ENCODE results near the gene MLH3.

The MLH3 gene

GRCh38 chr14:75015496-75015895, 35.8 kb downstream of the MLH3 start:
- H3K27ac ChIP-seq: peak overlapping the region; percentile 97
- H3K36me3 ChIP-seq (ENCODE audit: insufficient read depth, low read length): peaks cover 1% of the 10 kb centered on the region
- no peak for TF ChIP-seq FOXP2 (optimal IDR thresholded peaks at IDR 0.05; ENCODE audit: control extremely low read depth, extremely low read length, insufficient read depth)
- TF ChIP-seq POLR2AphosphoS5 (IDR thresholded peaks at IDR 0.05; ENCODE audit: borderline replicate concordance, low read depth, low read length): no peak
- TF ChIP-seq EZH2 (IDR thresholded peaks at IDR 0.05): no peak
- H3K9ac ChIP-seq (ENCODE audit: insufficient read length): peak overlapping the region; percentile 71
- peak overlapping the region; percentile 60 for H3K4me3 ChIP-seq
- H3K9me3 ChIP-seq (ENCODE audit: low read depth, low read length): no peaks in the 10 kb centered on the region
- DNase-seq (ENCODE audit: low read depth, low spot score): no peak

GRCh38 chr14:75013290-75013689, 38.0 kb downstream of the MLH3 start:
- no peak overlapping the region for H3K9ac ChIP-seq (ENCODE audit: insufficient read length)
- no peak overlapping the region for H3K4me3 ChIP-seq
- peaks cover 23% of the 10 kb centered on the region for H3K36me3 ChIP-seq (ENCODE audit: insufficient read depth, low read length)
- H3K27ac ChIP-seq: no peak overlapping the region
- TF ChIP-seq EZH2 (IDR thresholded peaks at IDR 0.05): no peak
- TF ChIP-seq FOXP2 (optimal IDR thresholded peaks at IDR 0.05; ENCODE audit: control extremely low read depth, extremely low read length, insufficient read depth): no peak
- no peak for TF ChIP-seq POLR2AphosphoS5 (IDR thresholded peaks at IDR 0.05; ENCODE audit: borderline replicate concordance, low read depth, low read length)
- H3K9me3 ChIP-seq (ENCODE audit: low read depth, low read length): no peaks in the 10 kb centered on the region
- no peak for DNase-seq (ENCODE audit: low read depth, low spot score)

GRCh38 chr14:75011356-75011994, 39.8 kb downstream of the MLH3 start:
- no peak for DNase-seq (ENCODE audit: low read depth, low spot score)
- no peak overlapping the region for H3K4me3 ChIP-seq
- no peaks in the 10 kb centered on the region for H3K9me3 ChIP-seq (ENCODE audit: low read depth, low read length)
- no peak overlapping the region for H3K9ac ChIP-seq (ENCODE audit: insufficient read length)
- no peak overlapping the region for H3K27ac ChIP-seq
- TF ChIP-seq POLR2AphosphoS5 (IDR thresholded peaks at IDR 0.05; ENCODE audit: borderline replicate concordance, low read depth, low read length) (no peak), EZH2 (IDR thresholded peaks at IDR 0.05) (no peak), FOXP2 (optimal IDR thresholded peaks at IDR 0.05; ENCODE audit: control extremely low read depth, extremely low read length, insufficient read depth) (no peak)
- peaks cover 42% of the 10 kb centered on the region for H3K36me3 ChIP-seq (ENCODE audit: insufficient read depth, low read length)

GRCh38 chr14:75010472-75011093, 40.7 kb downstream of the MLH3 start:
- H3K36me3 ChIP-seq (ENCODE audit: insufficient read depth, low read length): peaks cover 50% of the 10 kb centered on the region

GRCh38 chr14:75009176-75009575, 42.1 kb downstream of the MLH3 start:
- peaks cover 60% of the 10 kb centered on the region for H3K36me3 ChIP-seq (ENCODE audit: insufficient read depth, low read length)
- no peak overlapping the region for H3K27ac ChIP-seq
- DNase-seq (ENCODE audit: low read depth, low spot score): no peak
- no peak overlapping the region for H3K4me3 ChIP-seq
- no peak for TF ChIP-seq POLR2AphosphoS5 (IDR thresholded peaks at IDR 0.05; ENCODE audit: borderline replicate concordance, low read depth, low read length)
- TF ChIP-seq EZH2 (IDR thresholded peaks at IDR 0.05): no peak
- TF ChIP-seq FOXP2 (optimal IDR thresholded peaks at IDR 0.05; ENCODE audit: control extremely low read depth, extremely low read length, insufficient read depth): no peak
- no peak overlapping the region for H3K9ac ChIP-seq (ENCODE audit: insufficient read length)
- no peaks in the 10 kb centered on the region for H3K9me3 ChIP-seq (ENCODE audit: low read depth, low read length)

More at GRCh38 chr14:75010472-75011093, 40.7 kb downstream of the MLH3 start:
- no peak overlapping the region for H3K4me3 ChIP-seq
- no peak overlapping the region for H3K27ac ChIP-seq
- H3K9me3 ChIP-seq (ENCODE audit: low read depth, low read length): no peaks in the 10 kb centered on the region
- TF ChIP-seq FOXP2 (optimal IDR thresholded peaks at IDR 0.05; ENCODE audit: control extremely low read depth, extremely low read length, insufficient read depth) (no peak), EZH2 (IDR thresholded peaks at IDR 0.05) (no peak), POLR2AphosphoS5 (IDR thresholded peaks at IDR 0.05; ENCODE audit: borderline replicate concordance, low read depth, low read length) (no peak)
- H3K9ac ChIP-seq (ENCODE audit: insufficient read length): no peak overlapping the region
- DNase-seq (ENCODE audit: low read depth, low spot score): no peak

- DNase-seq (ENCODE audit: low read depth, low spot score): no peak
- Histone ChIP-seq H3K36me3 (ENCODE audit: insufficient read depth, low read length) (peaks cover 61% of the 10 kb centered on the region), H3K4me3 (no peak overlapping the region), H3K9ac (ENCODE audit: insufficient read length) (no peak overlapping the region), H3K9me3 (ENCODE audit: low read depth, low read length) (no peaks in the 10 kb centered on the region), H3K27ac (no peak overlapping the region)
- no peak for TF ChIP-seq EZH2 (IDR thresholded peaks at IDR 0.05)
- no peak for TF ChIP-seq FOXP2 (optimal IDR thresholded peaks at IDR 0.05; ENCODE audit: control extremely low read depth, extremely low read length, insufficient read depth)
- TF ChIP-seq POLR2AphosphoS5 (IDR thresholded peaks at IDR 0.05; ENCODE audit: borderline replicate concordance, low read depth, low read length): no peak
Measured at GRCh38 chr14:75005357-75005756, 45.9 kb downstream of the MLH3 start.

- no peak for DNase-seq (ENCODE audit: low read depth, low spot score)
- Histone ChIP-seq H3K4me3 (peak overlapping the region; percentile 93), H3K27ac (no peak overlapping the region), H3K36me3 (ENCODE audit: insufficient read depth, low read length) (peaks cover 42% of the 10 kb centered on the region), H3K9ac (ENCODE audit: insufficient read length) (peak overlapping the region; percentile 83), H3K9me3 (ENCODE audit: low read depth, low read length) (no peaks in the 10 kb centered on the region)
- no peak for TF ChIP-seq FOXP2 (optimal IDR thresholded peaks at IDR 0.05; ENCODE audit: control extremely low read depth, extremely low read length, insufficient read depth)
- no peak for TF ChIP-seq POLR2AphosphoS5 (IDR thresholded peaks at IDR 0.05; ENCODE audit: borderline replicate concordance, low read depth, low read length)
- TF ChIP-seq EZH2 (IDR thresholded peaks at IDR 0.05): no peak
Measured at GRCh38 chr14:75003250-75004027, 47.8 kb downstream of the MLH3 start.

All from SK-N-MC (cell line).